Tibial artery (tissue), 4 donors: ENCODE results near the gene MLIP.

ENCODE experiments used
- DNase-seq, 2 donors: peaks; one replicate each; pipeline ENCODE4 v3.0.0-alpha.2; 2019
- H3K27ac ChIP-seq, 2 donors: fragments of 200-600 bp; sonication (generic) in 1 of 2; 1 replicate in 1 of 2; 2 replicates in 1 of 2; pipeline ENCODE4 v1.5.1; 2018 to 2019; ENCODE audit warnings: mild to moderate bottlenecking in 1 of 2
- H3K27me3 ChIP-seq, 2 donors: fragments of 200-600 bp; sonication (generic) in 1 of 2; one replicate each; pipeline versions ENCODE4 v1.5.1 to v1.6.0; 2016 to 2019
- H3K36me3 ChIP-seq, 3 donors: fragments of 200-600 bp; sonication (generic) in 2 of 3; one replicate each; pipeline ENCODE4 v1.5.1; 2016 to 2019; ENCODE audit warnings: mild to moderate bottlenecking in 2 of 3
- H3K4me1 ChIP-seq, 4 donors: fragments of 200-600 bp; sonication (generic) in 2 of 4; 1 replicate in 3 of 4; 2 replicates in 1 of 4; pipeline ENCODE4 v1.5.1; 2016 to 2019
- H3K4me3 ChIP-seq, 2 donors: fragments of 200-600 bp; sonication (generic) in 1 of 2; 1 replicate in 1 of 2; 2 replicates in 1 of 2; pipeline ENCODE4 v1.5.1; 2018 to 2019; ENCODE audit warnings: mild to moderate bottlenecking in 2 of 2
- H3K9me3 ChIP-seq, 3 donors: fragments of 200-600 bp; sonication (generic) in 1 of 3; one replicate each; pipeline ENCODE4 v1.5.1; 2016 to 2019
- intact Hi-C: fragments of 100-400 bp; cut with DNase I; formaldehyde crosslinking; loops from one replicate; pipeline ENCODE4 v1.15.0; 2023; ENCODE audit warnings: low total_unique reads
- TF ChIP-seq, protein P1 (sequence below), 2 experiments: fragments of 200-600 bp in 1 of 2; fragments of 450-650 bp in 1 of 2; IDR thresholded peaks; one replicate each; pipeline ENCODE4 v1.5.1; 2017 to 2019; ENCODE audit warnings: antibody characterized with exemption in 2 of 2, mild to moderate bottlenecking in 1 of 2, moderate library complexity in 1 of 2

Gene MLIP

GRCh38 chr6:54106727-54107126, 4.5 kb upstream of the MLIP start:
- DNase-seq: no peak
- TF ChIP-seq, protein P1, sequence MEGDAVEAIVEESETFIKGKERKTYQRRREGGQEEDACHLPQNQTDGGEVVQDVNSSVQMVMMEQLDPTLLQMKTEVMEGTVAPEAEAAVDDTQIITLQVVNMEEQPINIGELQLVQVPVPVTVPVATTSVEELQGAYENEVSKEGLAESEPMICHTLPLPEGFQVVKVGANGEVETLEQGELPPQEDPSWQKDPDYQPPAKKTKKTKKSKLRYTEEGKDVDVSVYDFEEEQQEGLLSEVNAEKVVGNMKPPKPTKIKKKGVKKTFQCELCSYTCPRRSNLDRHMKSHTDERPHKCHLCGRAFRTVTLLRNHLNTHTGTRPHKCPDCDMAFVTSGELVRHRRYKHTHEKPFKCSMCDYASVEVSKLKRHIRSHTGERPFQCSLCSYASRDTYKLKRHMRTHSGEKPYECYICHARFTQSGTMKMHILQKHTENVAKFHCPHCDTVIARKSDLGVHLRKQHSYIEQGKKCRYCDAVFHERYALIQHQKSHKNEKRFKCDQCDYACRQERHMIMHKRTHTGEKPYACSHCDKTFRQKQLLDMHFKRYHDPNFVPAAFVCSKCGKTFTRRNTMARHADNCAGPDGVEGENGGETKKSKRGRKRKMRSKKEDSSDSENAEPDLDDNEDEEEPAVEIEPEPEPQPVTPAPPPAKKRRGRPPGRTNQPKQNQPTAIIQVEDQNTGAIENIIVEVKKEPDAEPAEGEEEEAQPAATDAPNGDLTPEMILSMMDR (IDR thresholded peaks at IDR 0.05): no peak
- Histone ChIP-seq H3K36me3 (no peaks in the 10 kb centered on the region), H3K27ac (no peak overlapping the region), H3K27me3 (no peaks in the 10 kb centered on the region), H3K9me3 (no peaks in the 10 kb centered on the region), H3K4me3 (no peak overlapping the region), H3K4me1 (peaks cover 0 to 7% (median 2%) of the 10 kb centered on the region in 4 donors)
- intact Hi-C loops: no loop called here

DNA sequence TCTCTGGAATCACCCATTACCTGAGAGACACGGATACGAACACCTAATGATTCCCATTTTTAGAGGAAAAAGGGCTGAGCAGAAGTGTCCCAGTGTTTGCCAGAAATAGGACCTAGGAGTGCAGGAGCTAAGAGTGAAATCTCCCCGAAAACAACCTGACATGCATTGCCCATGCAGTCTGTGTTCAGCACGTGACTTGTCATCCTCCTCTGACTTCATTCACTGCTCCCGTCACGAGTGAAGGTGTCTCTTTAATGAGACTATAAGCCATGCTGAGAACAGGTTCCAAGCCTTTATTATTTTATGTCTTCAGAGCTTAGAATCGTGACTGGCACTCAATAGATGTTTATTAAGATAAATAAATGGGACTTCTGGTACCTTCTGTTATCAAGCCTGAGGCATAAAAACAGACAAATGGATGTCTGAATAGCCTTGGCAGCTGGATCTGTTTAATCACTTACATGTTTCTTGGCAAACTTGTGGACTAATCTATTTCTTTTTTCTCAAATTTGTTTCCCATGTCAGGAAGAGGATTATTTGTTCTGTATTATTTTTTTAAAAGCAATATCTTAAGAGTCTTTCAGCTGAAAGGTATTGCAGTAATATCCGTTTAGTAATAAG, 3.7 kb upstream of the MLIP start:
- Histone ChIP-seq H3K27me3 (no peaks in the 10 kb centered on the region), H3K27ac (no peak overlapping the region), H3K4me1 (peaks cover 0 to 16% (median 2%) of the 10 kb centered on the region in 4 donors), H3K4me3 (no peak overlapping the region), H3K9me3 (no peaks in the 10 kb centered on the region), H3K36me3 (no peaks in the 10 kb centered on the region)
- intact Hi-C loops: no loop called here
- TF ChIP-seq, protein P1 (IDR thresholded peaks at IDR 0.05): no peak
- DNase-seq: no peak

DNA sequence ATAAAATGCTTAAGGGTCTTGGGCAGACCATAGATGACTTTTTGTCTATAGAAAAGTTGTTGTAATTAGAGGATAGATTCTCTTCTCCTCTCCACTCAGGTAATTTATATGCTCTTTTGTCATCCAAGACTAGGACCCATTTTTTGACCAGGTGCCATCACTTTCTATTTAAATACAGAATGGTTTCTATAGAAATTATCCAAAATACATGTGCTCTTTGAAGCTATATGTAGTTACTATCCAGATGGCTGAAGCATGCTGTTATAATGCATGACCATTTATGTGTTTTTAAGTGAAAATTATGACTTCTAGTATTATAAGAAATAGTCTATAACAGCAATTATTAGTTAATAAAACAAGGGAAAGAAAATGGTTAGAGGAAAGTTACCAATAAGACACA, 3.0 kb upstream of the MLIP start:
- intact Hi-C loops: no loop called here
- H3K27ac ChIP-seq: no peak overlapping the region
- H3K9me3 ChIP-seq: no peaks in the 10 kb centered on the region
- no peaks in the 10 kb centered on the region for H3K36me3 ChIP-seq
- H3K4me1 ChIP-seq: peaks cover 0 to 17% (median 2%) of the 10 kb centered on the region in 4 donors
- no peaks in the 10 kb centered on the region for H3K27me3 ChIP-seq
- H3K4me3 ChIP-seq: no peak overlapping the region
- TF ChIP-seq, protein P1 (IDR thresholded peaks at IDR 0.05): no peak
- no peak for DNase-seq

DNA sequence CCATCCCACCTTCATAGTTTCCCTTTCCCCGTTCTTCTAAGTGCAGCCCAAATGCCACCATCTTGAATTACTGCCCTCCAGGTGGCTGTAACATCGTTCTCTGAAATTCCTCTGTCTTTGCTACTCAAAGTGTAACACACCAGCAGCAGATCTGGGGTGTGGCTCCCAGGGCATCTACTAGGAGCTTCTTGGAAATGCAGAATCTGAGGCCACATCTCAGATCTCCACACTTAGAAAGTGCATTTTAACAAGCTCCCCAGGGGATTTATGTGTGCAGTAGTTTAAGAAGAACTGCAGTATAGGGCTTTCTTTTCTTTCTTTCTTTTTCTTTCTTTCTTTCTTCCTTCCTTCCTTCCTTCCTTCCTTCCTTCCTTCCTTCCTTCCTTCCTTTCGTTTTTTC, 1.7 kb upstream of the MLIP start:
- Histone ChIP-seq H3K9me3 (no peaks in the 10 kb centered on the region), H3K4me3 (no peak overlapping the region), H3K4me1 (peaks cover 0 to 23% (median 2%) of the 10 kb centered on the region in 4 donors), H3K27ac (no peak overlapping the region), H3K36me3 (no peaks in the 10 kb centered on the region), H3K27me3 (no peaks in the 10 kb centered on the region)
- TF ChIP-seq, protein P1 (IDR thresholded peaks at IDR 0.05): no peak
- intact Hi-C loops: no loop called here
- no peak for DNase-seq

- H3K36me3 ChIP-seq: no peaks in the 10 kb centered on the region
- H3K27me3 ChIP-seq: no peaks in the 10 kb centered on the region
- no peak for DNase-seq
- intact Hi-C loops: no loop called here
- no peak overlapping the region for H3K4me3 ChIP-seq
- H3K9me3 ChIP-seq: no peaks in the 10 kb centered on the region
- no peak overlapping the region for H3K27ac ChIP-seq
- H3K4me1 ChIP-seq: peaks cover 0 to 23% (median 2%) of the 10 kb centered on the region in 4 donors
- TF ChIP-seq, protein P1 (IDR thresholded peaks at IDR 0.05): no peak
Observed at GRCh38 chr6:54112151-54112650, 958 bp downstream of the MLIP start.
